ENCODE results near the gene CADM4.

The CADM4 gene

GRCh38 chr19:43633520-43633919, 6.1 kb downstream of the CADM4 start:
- DNase-seq = no peak

GRCh38 chr19:43631491-43631890, 8.2 kb downstream of the CADM4 start:
- DNase-seq = no peak

- no peak for DNase-seq
These were observed 10.9 kb downstream of the CADM4 start for GRCh38 chr19:43628646-43629326.

GRCh38 chr19:43626838-43627237, 12.8 kb downstream of the CADM4 start:
- DNase-seq = no peak

- no peak for DNase-seq
These were observed 13.6 kb downstream of the CADM4 start for GRCh38 chr19:43625918-43626579.

GRCh38 chr19:43624933-43625332, 14.7 kb downstream of the CADM4 start:
- DNase-seq = no peak

GRCh38 chr19:43623889-43624670, 15.6 kb downstream of the CADM4 start:
- no peak for DNase-seq

- DNase-seq = no peak
These were observed 16.7 kb downstream of the CADM4 start for GRCh38 chr19:43622956-43623355.

GRCh38 chr19:43622070-43622469, 17.6 kb downstream of the CADM4 start:
- DNase-seq = no peak

GRCh38 chr19:43620061-43621001, 19.3 kb downstream of the CADM4 start:
- no peak for DNase-seq

- DNase-seq = peak; percentile 97
These were observed 20.2 kb downstream of the CADM4 start, which contains the start of gene ZNF428 for GRCh38 chr19:43619262-43620060. Gene ZNF428, minus strand, starts transcription at chr19:43619629. Its CDS starts 5,325 bp downstream, at chr19:43614304.

- peak; percentile 89 for DNase-seq
These were observed 20.8 kb downstream of the CADM4 start for GRCh38 chr19:43618921-43619261.

GRCh38 chr19:43616954-43617353, 22.7 kb downstream of the CADM4 start:
- no peak for DNase-seq

- no peak for DNase-seq
These were observed 23.3 kb downstream of the CADM4 start for GRCh38 chr19:43616306-43616705.

GRCh38 chr19:43612374-43612773, 27.3 kb downstream of the CADM4 start:
- DNase-seq = no peak

GRCh38 chr19:43611788-43612187, 27.9 kb downstream of the CADM4 start, which contains the start of gene SRRM5:
Gene SRRM5, plus strand, starts transcription at chr19:43612088. Its CDS starts 34 bp downstream, at chr19:43612122.
- DNase-seq = no peak

- no peak for DNase-seq
These were observed 29.2 kb downstream of the CADM4 start for GRCh38 chr19:43610493-43610892.

GRCh38 chr19:43609872-43610271, 29.8 kb downstream of the CADM4 start:
- no peak for DNase-seq

- no peak for DNase-seq
These were observed 32.1 kb downstream of the CADM4 start for GRCh38 chr19:43607238-43608205.

- no peak for DNase-seq
These were observed 33.0 kb downstream of the CADM4 start for GRCh38 chr19:43606569-43607229.
